Fibroblast of lung (primary cell): ENCODE measurements around the gene MEGF8.

ENCODE experiments used
- CTCF ChIP-seq, 2 donors: IDR thresholded peaks in 1 of 2; conservative IDR thresholded peaks in 1 of 2; 1 replicate in 1 of 2; 2 replicates in 1 of 2; pipeline ENCODE4 v1.5.1; 2011 to 2012; ENCODE audit warnings: low read length in 2 of 2, control low read depth in 1 of 2, inconsistent platforms in 1 of 2, low read depth in 1 of 2, mild to moderate bottlenecking in 1 of 2
- EZH2 ChIP-seq: IDR thresholded peaks from 2 replicates; pipeline ENCODE4 v1.5.1; 2012; ENCODE audit warnings: low read length, control low read depth, mild to moderate bottlenecking; ENCODE audit errors: missing control alignments

GRCh38 chr19:42333018-42333417 lies 7.6 kb downstream of the MEGF8 start:
- no peak for TF ChIP-seq CTCF (conservative IDR thresholded peaks at IDR 0.05 in 1 of 2, IDR thresholded peaks at IDR 0.05 in 1 of 2; ENCODE audit: low read depth in 1 of 2, low read length in 2 of 2)
- no peak for TF ChIP-seq EZH2
